ENCODE results near the gene MALRD1. TPM values are rescaled to one million over a fixed set of nuclear protein-coding genes. Genes with fewer than 3 reads are reported as not detected.

The MALRD1 gene
- total RNA-seq, 1 donor from 2014 or later = 0.28 TPM

GRCh38 chr10:19713800-19714525, 665.4 kb downstream of the MALRD1 start:
- no peak for DNase-seq (ENCODE audit: low spot score)
- H3K36me3 Mint-ChIP-seq (ENCODE audit: low read depth, unreplicated experiment) = peaks cover 5% of the 10 kb centered on the region
- H3K27ac Mint-ChIP-seq (ENCODE audit: unreplicated experiment) = no peak overlapping the region
- no peak for TF ChIP-seq CTCF (IDR thresholded peaks at IDR 0.05; ENCODE audit: unreplicated experiment)
- peaks cover 3% of the 10 kb centered on the region for H3K27me3 Mint-ChIP-seq (ENCODE audit: unreplicated experiment)
- H3K9me3 Mint-ChIP-seq (ENCODE audit: unreplicated experiment) = no peaks in the 10 kb centered on the region
- no peak overlapping the region for H3K4me3 Mint-ChIP-seq (ENCODE audit: unreplicated experiment)
- H3K4me1 Mint-ChIP-seq (ENCODE audit: unreplicated experiment) = no peaks in the 10 kb centered on the region

GRCh38 chr10:19719284-19719683, 670.7 kb downstream of the MALRD1 start:
- Mint-ChIP-seq H3K9me3 (ENCODE audit: unreplicated experiment) (no peaks in the 10 kb centered on the region), H3K4me3 (ENCODE audit: unreplicated experiment) (no peak overlapping the region)
- TF ChIP-seq CTCF (IDR thresholded peaks at IDR 0.05; ENCODE audit: unreplicated experiment) = no peak

GRCh38 chr10:19724287-19724686, 675.7 kb downstream of the MALRD1 start:
- Mint-ChIP-seq H3K4me1 (ENCODE audit: unreplicated experiment) (no peaks in the 10 kb centered on the region), H3K4me3 (ENCODE audit: unreplicated experiment) (no peak overlapping the region), H3K9me3 (ENCODE audit: unreplicated experiment) (no peaks in the 10 kb centered on the region), H3K27ac (ENCODE audit: unreplicated experiment) (no peak overlapping the region), H3K27me3 (ENCODE audit: unreplicated experiment) (no peaks in the 10 kb centered on the region), H3K36me3 (ENCODE audit: low read depth, unreplicated experiment) (no peaks in the 10 kb centered on the region)
- no peak for DNase-seq (ENCODE audit: low spot score)
- TF ChIP-seq CTCF (IDR thresholded peaks at IDR 0.05; ENCODE audit: unreplicated experiment) = no peak

More at GRCh38 chr10:19719284-19719683, 670.7 kb downstream of the MALRD1 start:
- Mint-ChIP-seq H3K27me3 (ENCODE audit: unreplicated experiment) (no peaks in the 10 kb centered on the region), H3K4me1 (ENCODE audit: unreplicated experiment) (no peaks in the 10 kb centered on the region), H3K36me3 (ENCODE audit: low read depth, unreplicated experiment) (no peaks in the 10 kb centered on the region), H3K27ac (ENCODE audit: unreplicated experiment) (no peak overlapping the region)
- DNase-seq (ENCODE audit: low spot score) = no peak

- no peak for DNase-seq (ENCODE audit: low spot score)
- H3K4me1 Mint-ChIP-seq (ENCODE audit: unreplicated experiment) = no peaks in the 10 kb centered on the region
- H3K27ac Mint-ChIP-seq (ENCODE audit: unreplicated experiment) = no peak overlapping the region
- H3K36me3 Mint-ChIP-seq (ENCODE audit: low read depth, unreplicated experiment) = no peaks in the 10 kb centered on the region
- H3K4me3 Mint-ChIP-seq (ENCODE audit: unreplicated experiment) = no peak overlapping the region
- H3K27me3 Mint-ChIP-seq (ENCODE audit: unreplicated experiment) = no peaks in the 10 kb centered on the region
- no peaks in the 10 kb centered on the region for H3K9me3 Mint-ChIP-seq (ENCODE audit: unreplicated experiment)
- TF ChIP-seq CTCF (IDR thresholded peaks at IDR 0.05; ENCODE audit: unreplicated experiment) = no peak
Observed at GRCh38 chr10:19728376-19728775, 679.8 kb downstream of the MALRD1 start.

GRCh38 chr10:19728964-19729363, 680.4 kb downstream of the MALRD1 start:
- no peaks in the 10 kb centered on the region for H3K9me3 Mint-ChIP-seq (ENCODE audit: unreplicated experiment)
- H3K27ac Mint-ChIP-seq (ENCODE audit: unreplicated experiment) = no peak overlapping the region
- DNase-seq (ENCODE audit: low spot score) = no peak
- no peaks in the 10 kb centered on the region for H3K36me3 Mint-ChIP-seq (ENCODE audit: low read depth, unreplicated experiment)
- no peaks in the 10 kb centered on the region for H3K27me3 Mint-ChIP-seq (ENCODE audit: unreplicated experiment)
- no peaks in the 10 kb centered on the region for H3K4me1 Mint-ChIP-seq (ENCODE audit: unreplicated experiment)
- no peak for TF ChIP-seq CTCF (IDR thresholded peaks at IDR 0.05; ENCODE audit: unreplicated experiment)
- H3K4me3 Mint-ChIP-seq (ENCODE audit: unreplicated experiment) = no peak overlapping the region
